Measurements from ENCODE around the gene BCAT1. TPM values are rescaled to one million over a fixed set of nuclear protein-coding genes. Genes with fewer than 3 reads are reported as not detected.

The BCAT1 gene
- total and polyA plus RNA-seq, 2 of the 8 experiments (the other 6 are each of a cell fraction or from before 2014, with no cell fraction given), result 19.7 to 263 TPM

DNA sequence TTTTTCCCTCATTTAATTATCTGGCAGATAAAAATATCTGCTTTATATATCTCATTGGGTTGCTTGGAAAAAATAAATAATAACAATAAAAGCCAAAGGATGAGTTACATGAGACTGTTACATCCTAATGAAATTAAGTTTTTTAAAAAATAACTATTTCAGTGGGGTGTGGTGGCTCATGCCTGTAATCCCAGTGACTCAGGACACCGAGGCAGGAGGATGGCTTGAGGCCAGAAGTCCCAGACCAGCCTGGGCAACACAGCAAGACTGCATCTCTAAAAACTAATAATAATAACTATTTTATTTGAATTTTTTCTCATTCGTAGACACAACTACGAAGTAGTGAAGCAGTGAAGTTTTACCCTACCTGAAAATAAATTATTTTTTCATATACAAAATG is 103.3 kb downstream of the BCAT1 start:
- CTCF ChIA-PET (ENCODE audit: partially characterized antibody), result interaction anchor here (0.9 to 1.6 kb wide), 3 partner anchors 8 to 83 kb away, joined by 3 read pairs; no protein-coding TSS in a partner anchor
- Histone ChIP-seq H3K27ac (ENCODE audit: low read depth, low read length) (no peak overlapping the region), H3K79me2 (ENCODE audit: control insufficient read depth in 1 of 2, insufficient read depth in 2 of 2, low read length in 2 of 2) (no peaks in the 10 kb centered on the region), H3K4me2 (ENCODE audit: insufficient read depth in 1 of 2, low read depth in 2 of 2, low read length in 2 of 2) (no peak overlapping the region), H2BK20ac (ENCODE audit: low read length) (no peak overlapping the region), H3K4me3 (ENCODE audit: extremely low read depth in 1 of 4, insufficient read depth in 2 of 4, low read depth in 3 of 4, low read length in 4 of 4) (no peak overlapping the region), H3K36me3 (ENCODE audit: control insufficient read depth in 2 of 4, insufficient read depth in 4 of 4, low read length in 3 of 4) (peaks cover 10 to 43% (median 29%) of the 10 kb centered on the region in 4 experiments), H3K9me3 (ENCODE audit: insufficient read depth in 2 of 2, low read depth in 1 of 2, low read length in 1 of 2) (no peaks in the 10 kb centered on the region), H3K9ac (replicated peaks in 1 of 4; ENCODE audit: extremely low read depth in 1 of 4, low read depth in 3 of 4, low read length in 3 of 4) (no peak overlapping the region), H3K23me2 (ENCODE audit: low read depth, low read length) (no peaks in the 10 kb centered on the region), H3K23ac (ENCODE audit: insufficient read length) (no peak overlapping the region), H2AK5ac (ENCODE audit: low read depth, low read length) (no peak overlapping the region), H3K56ac (replicated peaks; ENCODE audit: insufficient read length, low read depth, low read length) (no peak overlapping the region), H4K20me1 (replicated peaks in 1 of 2; ENCODE audit: control insufficient read depth in 1 of 2, insufficient read depth in 2 of 2, low read length in 2 of 2) (peaks cover 1 to 4% of the 10 kb centered on the region in 2 experiments), H4K5ac (ENCODE audit: insufficient read length, low read depth, low read length) (no peak overlapping the region), H3K4ac (replicated peaks; ENCODE audit: insufficient read length, low read depth, low read length) (no peak overlapping the region), H2BK15ac (ENCODE audit: low read length) (no peak overlapping the region), H3K4me1 (replicated peaks in 1 of 4; ENCODE audit: control insufficient read depth in 3 of 4, insufficient read depth in 4 of 4, low read length in 3 of 4) (no peaks in the 10 kb centered on the region), H4K91ac (replicated peaks; ENCODE audit: insufficient read length, low read length) (no peak overlapping the region), H3K79me1 (ENCODE audit: low read depth, low read length) (no peaks in the 10 kb centered on the region; the same call in 1 of the 2 replicates), H2AFZ (ENCODE audit: low read length) (no peak overlapping the region), H2BK12ac (ENCODE audit: low read depth, low read length) (no peak overlapping the region), H3K14ac (ENCODE audit: insufficient read length) (no peak overlapping the region), H3K27me3 (replicated peaks in 1 of 4; ENCODE audit: control insufficient read depth in 3 of 4, extremely low read depth in 1 of 4, insufficient read depth in 3 of 4, low read length in 3 of 4) (no peaks in the 10 kb centered on the region), H2BK5ac (ENCODE audit: low read depth, low read length) (no peak overlapping the region), H4K8ac (ENCODE audit: extremely low read depth, insufficient read depth, low read length) (no peak overlapping the region), H3K18ac (ENCODE audit: extremely low read depth, low read length) (no peak overlapping the region), H2BK120ac (replicated peaks; ENCODE audit: low read depth, low read length) (no peak overlapping the region)
- POLR2A ChIA-PET (ENCODE audit: partially characterized antibody), result no interaction called here
- FAIRE-seq (no peak), DNase-seq (ENCODE audit: low read depth in 1 of 2, low spot score in 2 of 2) (no peak)
- WGBS, 2 experiments (ENCODE audit: extremely low coverage in 1 of 2, insufficient coverage in 1 of 2, insufficient read length in 1 of 2, insufficient replicate concordance in 2 of 2, low coverage in 1 of 2, low lambda C conversion rate in 2 of 2, missing lambda C conversion rate in 1 of 2), result 91% methylated on average over 3 of the region's 3 CpGs; no CpG with 5 or more reads in 1 of the 2 experiments
- TF ChIP-seq JUND (IDR thresholded peaks at IDR 0.05; ENCODE audit: low read length) (no peak), YY1 (IDR thresholded peaks at IDR 0.05; ENCODE audit: low read depth, low read length) (no peak), TAF7 (optimal IDR thresholded peaks at IDR 0.05; ENCODE audit: borderline replicate concordance, low read depth, low read length) (no peak), FOSL1 (IDR thresholded peaks at IDR 0.05; ENCODE audit: insufficient read depth, low read depth, low read length) (no peak), BCL11A (IDR thresholded peaks at IDR 0.05; ENCODE audit: low read depth in 2 of 2, low read length in 2 of 2) (no peak), CTBP2 (IDR thresholded peaks at IDR 0.05; ENCODE audit: borderline replicate concordance, insufficient read depth, insufficient read length, low read length) (no peak), CBX5 (IDR thresholded peaks at IDR 0.05; ENCODE audit: low read depth, low read length) (no peak), CHD2 (IDR thresholded peaks at IDR 0.05; ENCODE audit: low read length) (no peak), RAD21 (IDR thresholded peaks at IDR 0.05 in 1 of 2, conservative IDR thresholded peaks at IDR 0.05 in 1 of 2; ENCODE audit: low read depth in 2 of 2, low read length in 2 of 2) (no peak), SAP30 (IDR thresholded peaks at IDR 0.05; ENCODE audit: insufficient read depth, insufficient replicate concordance, low read length) (no peak), TCF12 (IDR thresholded peaks at IDR 0.05; ENCODE audit: low read depth, low read length) (no peak)
- TF ChIP-seq, protein P1, sequence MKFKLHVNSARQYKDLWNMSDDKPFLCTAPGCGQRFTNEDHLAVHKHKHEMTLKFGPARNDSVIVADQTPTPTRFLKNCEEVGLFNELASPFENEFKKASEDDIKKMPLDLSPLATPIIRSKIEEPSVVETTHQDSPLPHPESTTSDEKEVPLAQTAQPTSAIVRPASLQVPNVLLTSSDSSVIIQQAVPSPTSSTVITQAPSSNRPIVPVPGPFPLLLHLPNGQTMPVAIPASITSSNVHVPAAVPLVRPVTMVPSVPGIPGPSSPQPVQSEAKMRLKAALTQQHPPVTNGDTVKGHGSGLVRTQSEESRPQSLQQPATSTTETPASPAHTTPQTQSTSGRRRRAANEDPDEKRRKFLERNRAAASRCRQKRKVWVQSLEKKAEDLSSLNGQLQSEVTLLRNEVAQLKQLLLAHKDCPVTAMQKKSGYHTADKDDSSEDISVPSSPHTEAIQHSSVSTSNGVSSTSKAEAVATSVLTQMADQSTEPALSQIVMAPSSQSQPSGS (IDR thresholded peaks at IDR 0.05; ENCODE audit: low read length), result no peak

All from H1 (cell line).